GM19240 (cell line): ENCODE measurements around the gene PRND.
"Not testable (repeated sequence)": the region's sequence is repeated elsewhere in the genome, so short reads cannot be mapped to it uniquely, and the experiment has no call there.

Source experiments
- DNase-seq: peaks from one replicate; pipeline ENCODE4 v3.0.0; 2011; ENCODE audit warnings: low spot score; ENCODE audit not compliant: insufficient read length

Gene PRND

DNA sequence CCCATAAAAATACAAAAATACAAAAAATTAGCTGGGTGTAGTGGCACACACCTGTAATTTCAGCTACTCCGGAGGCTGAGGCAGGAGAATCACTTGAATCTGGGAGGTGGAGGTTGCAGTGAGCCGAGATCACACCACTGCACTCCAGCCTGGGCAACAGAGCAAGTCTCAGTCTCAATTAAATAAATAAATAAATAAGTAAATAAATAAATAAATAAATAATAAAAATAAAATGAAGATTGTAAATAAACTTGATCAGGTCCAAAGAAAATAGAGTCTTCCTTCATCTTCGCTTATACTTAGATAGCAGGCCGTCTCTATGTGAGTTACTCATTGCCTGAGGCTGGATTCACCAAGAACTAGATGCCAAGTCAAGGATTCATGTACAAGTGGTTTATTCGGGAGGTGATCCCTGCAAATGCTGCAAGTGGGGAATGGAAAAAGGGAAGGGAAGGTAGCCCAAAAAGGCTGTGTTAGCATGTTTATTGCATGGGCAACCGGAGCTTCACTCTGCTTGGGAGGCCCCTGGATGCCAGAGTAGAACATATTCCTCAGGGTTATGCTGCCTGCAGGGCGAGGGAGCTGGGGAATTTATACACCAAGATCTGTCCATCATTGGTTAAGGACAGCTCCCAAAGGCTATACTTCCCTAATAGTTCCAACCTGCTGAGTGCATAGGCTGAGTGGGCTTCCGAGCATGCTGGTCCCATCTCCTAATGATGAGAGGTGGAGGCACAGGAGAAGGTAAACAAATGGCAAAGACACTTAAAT, 16.3 kb downstream of the PRND start:
- DNase-seq, result no peak

DNA sequence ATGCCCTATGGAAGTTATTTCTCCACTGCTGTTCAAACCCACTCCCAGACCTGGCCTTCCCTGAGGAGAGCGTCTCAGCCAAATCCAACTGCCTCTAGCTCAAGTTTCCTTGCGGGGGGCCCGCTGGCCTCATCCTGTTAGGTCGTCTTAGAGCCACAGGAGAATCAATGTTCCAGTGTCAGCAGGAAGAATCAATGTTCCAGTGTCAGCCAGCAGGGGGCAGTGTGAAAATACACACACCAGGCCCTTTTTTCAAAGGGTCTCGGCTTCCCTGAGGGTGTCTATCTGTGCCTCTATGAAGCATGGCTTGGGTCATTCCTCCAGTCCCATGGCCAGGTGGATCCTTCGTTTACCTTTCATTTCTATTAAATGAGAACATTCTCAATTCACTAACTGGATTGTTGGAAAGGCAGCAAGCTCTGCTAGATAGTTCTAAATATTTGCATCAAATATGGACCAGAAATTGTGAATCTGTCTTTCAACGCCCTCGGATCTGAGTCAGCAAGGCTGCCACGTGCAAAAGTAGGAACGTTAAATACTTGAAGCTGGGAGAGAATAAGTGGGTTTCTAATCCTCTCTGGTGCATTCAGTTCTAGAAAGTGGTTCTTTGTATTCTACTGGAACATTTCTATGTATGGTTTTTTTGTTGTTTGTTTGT, 19.2 kb downstream of the PRND start:
- peak; percentile 36 for DNase-seq

DNA sequence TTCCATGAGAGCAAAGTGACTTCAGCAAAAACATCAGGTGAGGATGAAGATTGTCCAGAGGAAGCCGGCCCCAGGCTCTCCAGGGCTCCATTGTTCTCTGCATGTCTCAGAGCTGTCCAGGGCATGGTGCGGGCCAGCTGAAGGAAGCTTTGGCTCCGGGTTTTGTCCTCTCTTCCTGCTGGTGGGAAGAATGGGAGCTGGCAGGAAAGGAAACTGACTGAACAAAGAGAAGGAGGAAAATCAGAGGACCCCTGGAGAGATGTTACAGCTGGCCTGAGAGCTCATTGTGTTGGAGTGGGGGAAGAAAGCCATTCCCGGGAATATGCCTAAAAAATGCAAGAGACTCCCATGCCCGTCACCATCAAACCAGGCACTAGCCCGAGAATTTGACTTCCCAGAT, 27.1 kb downstream of the PRND start:
- no peak for DNase-seq

DNA sequence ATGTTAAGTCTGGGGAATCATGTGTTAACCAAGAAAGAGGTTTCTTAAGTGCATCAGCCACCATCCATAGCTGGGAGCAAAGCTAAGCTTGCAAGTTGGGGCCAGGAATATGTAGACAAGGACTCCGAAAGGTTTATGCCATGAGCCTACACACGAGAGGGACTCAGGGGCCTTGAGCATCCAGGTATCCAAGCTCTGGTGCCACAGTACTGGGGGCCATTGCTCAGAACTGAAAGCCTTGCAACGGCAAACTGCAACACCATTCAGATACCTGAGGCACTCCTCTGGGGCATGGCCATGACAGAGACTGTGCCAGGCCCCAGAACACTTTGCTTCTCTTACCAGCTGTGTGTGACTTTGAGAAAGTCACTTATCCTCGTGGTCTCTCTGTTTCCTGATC, 27.6 kb downstream of the PRND start:
- no peak for DNase-seq

DNA sequence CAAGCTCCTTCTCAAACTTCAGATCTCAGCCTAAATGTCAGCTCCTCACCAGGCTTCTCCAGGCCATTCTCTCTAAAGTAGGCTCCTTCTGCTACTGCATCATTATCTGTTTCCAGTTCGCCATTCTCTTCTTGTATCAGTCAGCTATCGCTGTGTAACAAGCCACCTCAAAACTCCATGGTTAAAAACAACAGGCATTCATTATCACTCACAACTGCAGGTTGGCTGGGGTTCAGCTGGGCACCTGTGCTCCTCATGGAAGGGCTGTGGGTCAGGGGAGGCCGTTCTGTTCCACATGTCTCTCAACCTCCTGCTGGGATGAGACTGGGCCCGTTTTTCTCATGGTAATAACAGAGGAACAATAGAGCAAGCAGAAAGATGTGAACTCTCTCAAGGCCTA, 28.7 kb downstream of the PRND start:
- DNase-seq, result no peak

DNA sequence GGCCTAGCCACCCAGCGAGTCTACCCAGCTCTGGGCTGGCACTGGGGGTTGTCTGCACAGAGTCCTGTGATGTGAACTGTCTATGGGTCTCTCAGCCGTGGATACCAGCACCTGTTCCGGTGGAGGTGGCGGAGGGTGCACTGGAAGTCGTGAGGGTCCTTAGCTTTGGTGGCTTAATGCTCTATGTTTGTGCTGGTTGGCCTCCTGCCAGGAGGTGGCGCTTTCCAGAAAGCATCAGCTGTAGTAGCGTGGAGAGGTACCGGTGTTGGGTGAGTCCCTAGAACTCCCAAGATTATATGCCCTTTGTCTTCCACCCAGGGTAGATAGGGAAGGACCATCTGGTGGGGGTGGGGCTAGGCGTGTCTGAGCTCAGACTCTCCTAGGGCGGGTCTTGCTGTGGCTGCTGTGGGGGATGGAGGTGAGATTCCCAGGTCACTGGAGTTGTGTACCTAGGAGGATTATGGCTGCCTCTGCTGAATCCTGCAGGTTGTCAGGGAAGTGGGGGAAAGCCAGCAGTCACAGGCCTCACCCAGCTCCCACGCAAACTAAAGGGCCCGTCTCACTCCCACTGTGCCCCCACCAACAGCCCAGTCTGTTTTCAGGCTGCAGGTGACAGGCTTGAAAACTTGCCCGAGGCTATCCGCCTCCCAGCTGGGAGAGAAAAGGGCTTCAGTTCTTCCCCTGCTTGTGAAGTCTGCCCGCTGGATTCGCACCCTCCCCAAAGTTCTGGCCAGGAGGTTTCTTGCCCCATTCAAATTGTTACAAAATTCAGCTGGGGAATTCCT, 37.6 kb downstream of the PRND start:
- not testable (repeated sequence) for DNase-seq

DNA sequence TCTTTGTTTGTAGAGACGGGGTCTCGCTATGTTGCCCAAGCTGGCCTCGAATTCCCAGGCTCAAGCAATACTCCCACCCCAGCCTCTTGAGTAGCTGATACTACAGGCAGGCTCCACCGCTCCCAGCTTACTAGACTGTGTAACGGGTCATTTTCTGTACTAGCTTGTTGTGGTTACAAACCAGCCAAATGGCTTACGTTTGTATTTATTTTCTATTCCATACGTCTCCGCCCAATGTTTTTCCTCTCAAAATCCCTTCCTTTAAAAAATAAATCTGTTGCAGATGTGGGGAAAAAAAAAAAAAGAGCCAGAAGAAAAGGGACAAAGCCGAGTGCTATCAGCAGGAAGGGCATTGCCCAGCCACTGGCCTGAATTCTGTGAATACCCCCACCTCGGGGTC, 41.6 kb downstream of the PRND start:
- DNase-seq, result no peak

DNA sequence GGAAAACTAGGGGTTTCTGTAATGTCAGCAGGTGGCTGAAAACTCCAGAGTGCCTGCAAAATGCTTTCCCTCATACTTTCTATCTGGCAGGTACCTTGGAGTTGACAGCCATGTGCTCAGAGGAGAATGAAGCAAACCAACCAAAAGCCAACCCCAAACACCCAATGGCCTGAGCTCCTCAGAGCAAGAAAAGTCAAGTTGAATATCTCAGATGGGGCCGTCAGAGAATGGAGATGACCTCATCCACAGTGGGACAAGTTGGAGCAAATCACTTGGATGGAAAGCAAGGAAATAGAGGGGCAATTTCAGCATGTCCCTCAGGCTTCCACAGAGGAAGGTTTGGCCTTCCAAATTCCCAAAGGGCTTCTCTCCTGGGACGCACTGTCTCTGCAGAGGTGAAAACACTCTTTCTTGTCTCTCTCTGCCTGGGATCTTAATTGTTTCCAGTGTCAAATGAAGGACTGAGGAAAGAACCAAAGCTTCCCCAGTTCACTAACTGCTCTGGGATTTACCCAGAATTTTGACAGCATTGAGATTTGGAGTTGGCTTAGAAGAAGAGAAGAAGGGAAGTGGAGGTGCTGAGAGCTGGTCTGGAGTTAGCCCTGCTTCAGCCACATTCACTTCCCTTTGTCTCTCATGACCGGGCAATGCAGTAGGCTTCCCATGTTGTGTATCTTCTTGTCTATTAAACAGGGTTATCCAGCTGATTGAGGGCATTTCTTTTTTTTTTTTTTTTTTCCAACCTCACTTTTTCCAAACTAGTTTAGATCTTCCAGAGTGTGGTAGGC, 42.2 kb downstream of the PRND start:
- no peak for DNase-seq

DNA sequence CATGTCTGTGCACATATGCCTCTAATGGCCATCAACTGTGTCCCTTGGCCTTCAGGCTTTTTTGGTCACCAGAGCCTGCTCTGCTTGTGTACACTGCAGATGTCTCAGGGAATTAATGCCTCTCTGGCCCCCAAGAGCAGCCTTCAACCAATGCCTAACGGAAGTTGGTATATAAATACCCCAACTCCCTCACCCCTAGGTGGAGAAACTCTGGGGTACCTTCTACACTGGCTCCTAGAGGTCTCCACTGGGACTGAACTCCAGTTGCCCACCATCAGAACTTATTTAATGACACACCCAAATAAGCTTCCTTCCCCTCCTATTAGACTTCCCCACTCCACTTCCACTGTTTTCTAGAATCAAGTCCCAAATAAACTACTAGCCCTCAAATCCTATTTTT, 43.1 kb downstream of the PRND start:
- DNase-seq, result no peak

DNA sequence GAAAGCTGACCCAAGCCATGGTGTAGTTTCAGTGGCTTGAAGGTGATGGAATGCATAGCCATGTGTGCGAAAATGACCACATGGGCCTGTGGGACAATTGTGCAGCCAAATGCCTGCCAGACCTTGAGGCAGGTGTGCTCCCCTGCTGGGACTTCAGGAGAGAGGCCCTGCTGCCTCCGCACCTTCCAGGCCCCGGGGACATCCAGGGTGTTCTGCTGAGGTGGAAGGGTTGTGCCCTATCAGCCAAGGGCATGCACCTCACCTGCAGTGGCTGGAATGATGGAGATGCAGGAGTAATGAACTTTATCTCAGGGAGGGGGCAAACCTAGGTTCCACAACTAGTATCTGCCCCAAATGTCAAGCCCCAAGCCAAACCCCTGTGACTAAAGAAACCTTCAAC, 44.0 kb downstream of the PRND start:
- no peak for DNase-seq

DNA sequence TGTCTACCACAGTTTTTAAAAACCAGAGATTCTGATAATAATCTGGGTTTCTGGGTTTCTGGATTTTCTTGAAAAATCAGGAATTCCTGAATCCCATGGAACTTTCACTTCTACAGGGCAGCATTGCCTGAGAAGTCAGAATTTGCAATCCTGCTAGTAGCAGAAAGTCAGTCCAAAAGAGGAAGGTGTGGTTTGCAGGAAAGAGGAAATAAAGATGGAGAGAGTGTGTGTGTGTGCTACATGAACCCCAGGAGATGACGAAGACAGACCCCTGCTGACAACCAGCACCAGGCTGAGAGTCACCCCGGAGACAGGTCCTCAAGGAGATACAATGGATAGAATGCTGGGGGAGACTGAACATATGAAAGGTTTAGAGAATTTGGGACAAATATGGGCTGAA, 44.9 kb downstream of the PRND start:
- DNase-seq, result no peak

DNA sequence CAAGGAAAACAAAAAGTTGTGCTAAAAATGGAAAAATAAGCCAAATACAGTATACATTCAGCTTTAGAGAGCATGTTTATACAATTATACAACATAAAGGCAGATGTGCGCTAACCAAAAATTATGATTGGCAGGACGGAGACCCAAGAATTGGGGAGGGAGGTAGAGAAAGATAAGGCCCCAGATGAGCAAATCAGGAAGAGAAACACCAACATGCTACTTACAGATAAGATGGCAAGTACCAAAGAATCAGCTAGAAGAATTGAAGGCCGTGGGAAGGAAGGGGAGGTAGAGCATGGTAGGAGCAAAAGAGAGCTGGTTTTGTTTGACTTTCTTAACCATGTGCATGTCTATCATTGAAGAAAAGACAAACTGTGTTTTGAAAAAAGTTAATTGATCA, 45.4 kb downstream of the PRND start:
- no peak for DNase-seq

DNA sequence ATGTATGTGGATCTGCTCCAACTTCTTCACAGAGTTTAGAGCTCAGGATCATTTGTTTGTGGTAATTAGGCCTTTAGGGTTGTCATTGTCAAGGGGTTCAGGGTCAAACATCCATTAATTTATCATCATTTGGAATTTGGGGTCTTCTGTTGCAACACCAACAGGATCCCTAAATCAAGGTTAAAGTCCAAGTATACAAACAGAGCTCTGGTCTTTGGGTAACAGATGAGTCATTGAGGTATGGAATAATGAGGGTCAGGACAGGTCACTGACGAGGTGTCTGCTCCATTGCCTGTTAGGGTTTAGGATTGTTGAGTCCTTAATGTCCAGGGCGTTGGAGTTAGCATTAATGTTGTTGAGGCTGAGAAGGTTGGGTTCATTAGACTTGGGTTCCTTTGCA, 47.6 kb downstream of the PRND start:
- no peak for DNase-seq

DNA sequence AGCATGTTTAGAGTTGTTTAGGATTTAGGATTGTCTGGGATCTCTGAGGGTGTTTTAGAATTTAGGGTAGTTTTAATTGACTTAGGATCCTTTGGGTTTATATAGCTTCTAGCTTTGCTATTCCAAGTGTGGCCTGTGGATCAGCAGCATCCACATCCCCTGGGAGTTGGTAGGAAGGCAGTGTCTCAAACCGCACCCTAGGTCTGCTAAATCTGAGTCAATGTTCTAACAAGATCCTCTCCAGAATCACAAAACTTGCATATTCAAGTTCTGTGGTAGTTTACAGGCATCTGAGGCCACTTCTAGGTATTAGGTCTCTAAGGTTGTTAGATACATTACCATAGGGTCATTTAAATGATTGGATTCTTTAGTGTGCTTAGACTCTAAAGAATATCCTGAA, 48.3 kb downstream of the PRND start:
- no peak for DNase-seq

DNA sequence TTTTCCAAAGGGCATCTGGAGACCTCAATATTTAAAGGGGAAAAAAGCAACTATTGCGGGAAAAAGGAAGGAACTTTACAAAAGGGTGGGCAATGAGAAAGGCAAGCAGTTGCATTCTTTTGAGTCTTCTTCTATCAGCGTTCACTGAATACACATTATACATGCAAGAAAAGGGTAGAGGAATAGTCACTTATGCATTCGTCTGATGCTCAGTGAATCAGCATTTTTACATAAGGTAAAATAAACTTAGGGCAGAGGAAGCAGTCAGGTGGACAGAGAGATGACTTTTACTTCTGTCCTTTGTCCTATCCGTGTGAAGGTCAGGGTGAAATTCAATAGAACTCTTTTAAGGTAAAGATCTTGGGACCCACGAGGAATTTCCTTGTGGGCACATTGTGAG, 49.3 kb downstream of the PRND start:
- no peak for DNase-seq

DNA sequence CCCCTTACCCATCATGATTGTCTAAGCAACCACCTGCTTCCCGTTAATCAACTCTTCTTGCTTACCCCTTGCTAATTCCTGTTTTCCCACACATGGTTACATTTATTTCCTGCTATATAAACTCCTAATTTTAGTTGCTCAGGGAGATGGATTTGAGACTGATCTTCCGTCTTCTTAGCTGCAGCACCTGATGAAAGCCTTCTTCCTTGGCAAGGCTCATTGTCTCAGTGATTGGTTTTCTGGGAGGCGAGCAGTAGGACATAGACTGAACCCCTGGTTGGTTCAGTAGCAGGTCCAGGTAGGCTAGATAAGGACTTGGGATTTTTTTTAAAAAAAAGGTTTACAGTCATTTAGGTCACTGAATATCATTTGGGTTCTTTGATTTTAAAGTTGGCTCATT, 50.4 kb downstream of the PRND start:
- no peak for DNase-seq

DNA sequence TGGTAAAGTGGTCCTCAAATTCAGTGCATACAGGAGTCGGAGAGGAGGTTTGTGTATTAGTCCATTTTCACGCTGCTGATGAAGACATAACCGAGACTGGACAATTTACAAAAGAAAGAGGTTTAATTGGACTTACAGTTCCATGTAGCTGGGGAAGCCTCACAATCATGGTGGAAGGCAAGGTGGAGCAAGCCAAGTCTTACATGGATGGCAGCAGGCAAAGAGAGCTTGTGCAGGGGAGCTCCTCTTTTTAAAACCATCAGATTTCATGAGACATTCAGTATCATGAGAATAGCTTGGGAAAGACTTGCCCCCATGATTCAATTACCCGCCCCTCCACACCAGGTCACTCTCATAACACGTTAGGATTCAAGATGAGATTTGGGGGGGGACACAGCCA, 51.3 kb downstream of the PRND start:
- DNase-seq, result not testable (repeated sequence)

DNA sequence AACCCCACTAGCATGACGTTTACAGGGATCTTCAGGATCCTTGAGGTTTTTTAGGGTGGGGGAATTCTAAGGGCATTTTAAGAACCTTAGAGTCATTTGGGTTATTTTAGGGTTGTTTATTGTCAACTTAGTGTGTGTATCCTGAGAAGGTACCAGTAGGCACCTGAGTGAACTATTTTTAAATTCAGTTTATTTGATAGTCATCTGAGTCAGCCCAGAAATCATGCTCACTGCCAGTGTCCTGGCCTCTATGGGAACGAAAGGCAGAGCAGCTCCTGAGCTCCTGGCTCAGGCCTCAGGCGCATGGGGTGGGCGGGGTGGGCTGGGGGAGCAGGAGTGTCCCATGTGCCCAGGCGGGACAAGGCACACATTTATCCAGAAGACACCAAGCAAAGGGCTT, 52.0 kb downstream of the PRND start:
- no peak for DNase-seq

DNA sequence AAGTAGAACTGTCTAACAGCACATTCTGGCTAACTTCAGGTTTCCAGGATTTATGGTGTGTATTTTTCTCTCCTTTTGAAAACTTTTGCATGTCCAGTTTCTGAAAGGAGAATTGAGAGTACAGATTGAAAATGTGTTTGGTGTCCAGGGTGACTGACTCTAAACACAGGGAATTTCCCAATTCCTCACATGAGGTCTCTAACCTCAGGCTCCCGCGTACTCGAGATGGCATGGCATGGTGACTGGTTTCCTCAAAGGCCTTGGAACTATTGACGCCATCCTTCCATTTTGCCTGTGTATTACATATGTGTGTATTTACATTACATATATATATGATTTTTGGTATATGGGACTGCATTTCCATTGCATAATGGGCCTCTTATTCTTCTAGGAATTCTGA, 52.5 kb downstream of the PRND start:
- no peak for DNase-seq

DNA sequence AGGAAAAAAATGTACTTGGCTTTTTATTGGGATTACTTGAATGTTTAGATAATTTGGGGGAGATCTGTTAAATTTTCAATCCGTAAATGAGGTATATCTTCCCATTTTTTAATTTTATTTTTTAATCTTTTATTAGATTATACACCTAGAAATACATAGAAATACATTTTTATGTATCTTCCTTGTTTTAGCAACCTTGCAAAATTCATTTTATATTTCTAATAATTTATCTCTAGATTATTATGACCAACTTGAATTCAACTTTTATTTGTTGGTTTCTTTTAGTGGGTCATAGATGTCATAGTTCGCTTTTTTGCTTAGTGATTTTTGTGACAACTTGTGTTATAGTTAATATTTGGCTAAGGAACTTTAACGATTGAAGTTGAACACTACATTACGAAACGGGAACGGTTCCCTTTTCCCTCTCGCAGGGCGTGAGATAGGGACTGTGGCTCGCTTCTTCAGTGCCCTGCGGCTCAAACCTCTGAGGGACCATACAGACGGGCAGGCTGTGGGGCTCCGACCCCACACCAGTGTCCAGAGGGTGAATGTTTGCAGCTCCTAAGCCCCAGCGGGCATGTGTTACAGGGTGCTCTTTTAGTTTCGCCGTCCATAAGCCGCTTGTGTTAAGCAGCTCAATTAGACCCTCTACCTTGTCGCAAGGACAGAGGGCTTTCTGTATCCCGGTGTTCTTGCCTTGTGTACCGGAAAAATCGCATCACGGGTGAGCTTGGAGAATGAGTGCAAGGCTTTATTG, 53.8 kb downstream of the PRND start:
- no peak for DNase-seq

DNA sequence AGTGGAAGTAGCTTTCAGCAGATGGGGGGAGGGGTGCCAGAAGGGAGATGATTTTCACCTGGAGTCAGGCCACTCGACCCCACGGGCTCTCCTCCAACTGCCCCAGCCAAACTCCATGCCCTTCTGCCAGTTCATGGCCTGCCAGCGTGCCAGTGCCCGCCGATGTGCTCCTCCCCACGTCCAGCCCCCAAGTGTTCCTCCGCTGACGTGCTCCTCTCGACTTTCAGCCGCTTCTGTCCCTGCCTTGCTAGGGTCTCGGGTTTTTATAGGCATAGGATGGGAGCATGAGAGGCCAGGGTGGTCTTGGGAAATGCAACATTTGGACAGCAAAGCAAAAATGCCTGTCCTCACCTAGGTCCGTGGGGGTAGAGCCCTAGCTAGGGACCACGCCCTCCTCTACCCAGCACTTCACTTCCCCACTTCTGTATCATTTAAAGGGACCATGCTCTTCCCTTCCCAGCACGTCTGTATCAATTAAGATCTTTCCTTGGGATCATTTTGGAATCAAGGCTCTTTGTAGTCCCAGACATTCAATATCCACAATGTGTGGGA, 54.4 kb downstream of the PRND start:
- DNase-seq, result no peak
